Measurements from ENCODE around the gene CCDC170. TPM values are rescaled to one million over a fixed set of nuclear protein-coding genes. Genes with fewer than 3 reads are reported as not detected.

Gene CCDC170
- total RNA-seq, 2 experiments from 2014 or later: not detected

DNA sequence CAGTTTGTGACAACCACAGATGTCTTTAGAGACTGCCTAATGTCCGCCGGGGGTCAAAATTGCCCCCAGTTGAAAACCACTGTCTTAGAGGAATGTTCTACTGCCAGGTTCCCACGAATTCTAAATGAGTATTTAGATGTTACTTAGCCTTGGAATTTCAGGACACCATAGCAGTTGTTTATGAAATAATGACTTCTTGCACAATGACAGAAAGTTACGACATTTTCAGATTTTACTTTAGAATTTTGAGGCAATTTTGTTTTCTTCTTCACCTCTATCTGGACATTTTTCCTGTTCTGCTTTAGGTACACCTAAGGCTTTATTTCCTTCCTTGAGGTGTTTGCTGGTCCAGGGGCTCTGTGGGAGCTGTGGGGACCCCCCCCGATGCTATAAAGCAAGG lies 83.4 kb downstream of the CCDC170 start:
- TF ChIP-seq, protein P1, sequence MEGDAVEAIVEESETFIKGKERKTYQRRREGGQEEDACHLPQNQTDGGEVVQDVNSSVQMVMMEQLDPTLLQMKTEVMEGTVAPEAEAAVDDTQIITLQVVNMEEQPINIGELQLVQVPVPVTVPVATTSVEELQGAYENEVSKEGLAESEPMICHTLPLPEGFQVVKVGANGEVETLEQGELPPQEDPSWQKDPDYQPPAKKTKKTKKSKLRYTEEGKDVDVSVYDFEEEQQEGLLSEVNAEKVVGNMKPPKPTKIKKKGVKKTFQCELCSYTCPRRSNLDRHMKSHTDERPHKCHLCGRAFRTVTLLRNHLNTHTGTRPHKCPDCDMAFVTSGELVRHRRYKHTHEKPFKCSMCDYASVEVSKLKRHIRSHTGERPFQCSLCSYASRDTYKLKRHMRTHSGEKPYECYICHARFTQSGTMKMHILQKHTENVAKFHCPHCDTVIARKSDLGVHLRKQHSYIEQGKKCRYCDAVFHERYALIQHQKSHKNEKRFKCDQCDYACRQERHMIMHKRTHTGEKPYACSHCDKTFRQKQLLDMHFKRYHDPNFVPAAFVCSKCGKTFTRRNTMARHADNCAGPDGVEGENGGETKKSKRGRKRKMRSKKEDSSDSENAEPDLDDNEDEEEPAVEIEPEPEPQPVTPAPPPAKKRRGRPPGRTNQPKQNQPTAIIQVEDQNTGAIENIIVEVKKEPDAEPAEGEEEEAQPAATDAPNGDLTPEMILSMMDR (IDR thresholded peaks at IDR 0.05): no peak
- Histone ChIP-seq H3K36me3 (ENCODE audit: insufficient read depth, low read length) (no peaks in the 10 kb centered on the region), H3K9me3 (ENCODE audit: control insufficient read depth in 1 of 2, insufficient read depth in 1 of 2, low read length in 2 of 2) (no peaks in the 10 kb centered on the region), H3K4me3 (ENCODE audit: low read length) (no peak overlapping the region), H3K27ac (ENCODE audit: low read depth in 1 of 2, low read length in 2 of 2) (no peak overlapping the region), H3K27me3 (ENCODE audit: control insufficient read depth in 1 of 2, insufficient read depth in 2 of 2, low read length in 2 of 2) (no peaks in the 10 kb centered on the region), H3K4me1 (ENCODE audit: insufficient read depth, low read length) (no peaks in the 10 kb centered on the region)
- Mint-ChIP-seq H3K4me3 (no peak overlapping the region), H3K27ac (no peak overlapping the region), H3K27me3 (peaks cover 10% of the 10 kb centered on the region), H3K9me3 (peaks cover 3% of the 10 kb centered on the region), H3K36me3 (ENCODE audit: low read depth) (no peaks in the 10 kb centered on the region), H3K4me1 (ENCODE audit: low read depth) (no peaks in the 10 kb centered on the region)
- DNase-seq (no peak), ATAC-seq (ENCODE audit: poor library complexity) (no peak)
- POLR2A ChIA-PET: no interaction called here
- intact Hi-C loops (cut with DNase I, micrococcal nuclease): no loop called here
- CTCF ChIA-PET: no interaction called here

DNA sequence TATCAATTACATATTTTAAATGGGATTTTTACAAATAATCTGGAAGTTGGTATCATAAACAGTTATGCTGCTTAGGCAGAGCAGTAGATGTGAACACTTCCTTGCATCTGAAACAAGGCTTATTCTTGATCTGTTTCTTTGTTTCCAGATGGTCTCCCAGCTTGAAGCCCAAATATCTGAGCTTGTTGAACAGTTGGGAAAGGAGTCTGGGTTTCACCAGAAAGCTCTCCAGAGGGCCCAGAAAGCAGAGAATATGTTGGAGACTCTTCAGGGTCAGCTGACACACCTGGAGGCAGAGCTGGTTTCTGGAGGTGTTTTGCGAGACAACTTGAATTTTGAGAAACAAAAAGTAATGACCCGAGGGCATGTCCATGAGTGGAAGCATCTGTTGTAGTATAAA lies 91.9 kb downstream of the CCDC170 start:
- POLR2A ChIA-PET: no interaction called here
- H3K27ac ChIP-seq (ENCODE audit: low read depth in 1 of 2, low read length in 2 of 2): no peak overlapping the region
- peaks cover 0 to 2% of the 10 kb centered on the region in 2 experiments for H3K27me3 ChIP-seq (ENCODE audit: control insufficient read depth in 1 of 2, insufficient read depth in 2 of 2, low read length in 2 of 2)
- no peak overlapping the region for H3K4me3 ChIP-seq (ENCODE audit: low read length)
- ATAC-seq (ENCODE audit: poor library complexity) (no peak), DNase-seq (no peak)
- Mint-ChIP-seq H3K27ac (no peak overlapping the region), H3K4me3 (no peak overlapping the region), H3K4me1 (ENCODE audit: low read depth) (no peaks in the 10 kb centered on the region), H3K9me3 (peaks cover 8% of the 10 kb centered on the region), H3K27me3 (peaks cover 40% of the 10 kb centered on the region), H3K36me3 (ENCODE audit: low read depth) (no peaks in the 10 kb centered on the region)
- CTCF ChIA-PET: interaction anchor here (1.1 kb wide), 1 partner anchor 13 kb away, joined by 3 read pairs; no protein-coding TSS in a partner anchor
- H3K9me3 ChIP-seq (ENCODE audit: control insufficient read depth in 1 of 2, insufficient read depth in 1 of 2, low read length in 2 of 2): peaks cover 0 to 5% of the 10 kb centered on the region in 2 experiments
- TF ChIP-seq, protein P1 (IDR thresholded peaks at IDR 0.05): no peak
- no peaks in the 10 kb centered on the region for H3K36me3 ChIP-seq (ENCODE audit: insufficient read depth, low read length)
- no peaks in the 10 kb centered on the region for H3K4me1 ChIP-seq (ENCODE audit: insufficient read depth, low read length)
- intact Hi-C loops (cut with DNase I, micrococcal nuclease): no loop called here

DNA sequence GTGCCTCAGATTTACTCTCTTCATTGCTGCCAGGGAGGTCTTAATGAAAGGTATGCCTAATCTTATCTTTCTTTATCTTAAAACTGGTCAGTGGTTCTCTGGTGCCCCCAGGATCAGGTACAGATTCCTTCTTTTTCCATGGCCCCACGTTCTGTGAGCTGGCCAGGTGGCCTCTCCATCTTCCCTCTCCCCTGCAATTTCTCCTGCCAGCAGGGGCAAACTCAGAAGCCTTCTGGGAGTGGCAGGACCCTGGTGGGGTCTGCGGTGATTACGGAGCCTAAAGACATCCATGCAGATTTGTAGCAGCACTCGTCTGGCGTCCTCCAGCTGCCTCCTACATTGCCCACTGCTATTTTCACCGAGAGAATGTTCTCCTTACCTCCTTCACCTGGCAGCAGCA lies 95.8 kb downstream of the CCDC170 start:
- Histone ChIP-seq H3K9me3 (ENCODE audit: control insufficient read depth in 1 of 2, insufficient read depth in 1 of 2, low read length in 2 of 2) (no peaks in the 10 kb centered on the region), H3K27me3 (ENCODE audit: control insufficient read depth in 1 of 2, insufficient read depth in 2 of 2, low read length in 2 of 2) (peaks cover 0 to 2% of the 10 kb centered on the region in 2 experiments), H3K27ac (ENCODE audit: low read depth in 1 of 2, low read length in 2 of 2) (no peak overlapping the region), H3K4me3 (ENCODE audit: low read length) (no peak overlapping the region), H3K4me1 (ENCODE audit: insufficient read depth, low read length) (no peaks in the 10 kb centered on the region), H3K36me3 (ENCODE audit: insufficient read depth, low read length) (no peaks in the 10 kb centered on the region)
- DNase-seq (no peak), ATAC-seq (ENCODE audit: poor library complexity) (no peak)
- intact Hi-C loops (cut with DNase I, micrococcal nuclease): no loop called here
- H3K4me1 Mint-ChIP-seq (ENCODE audit: low read depth): no peaks in the 10 kb centered on the region
- H3K9me3 Mint-ChIP-seq: peaks cover 2% of the 10 kb centered on the region
- POLR2A ChIA-PET: no interaction called here
- TF ChIP-seq, protein P1 (IDR thresholded peaks at IDR 0.05): no peak
- CTCF ChIA-PET: no interaction called here
- peaks cover 30% of the 10 kb centered on the region for H3K27me3 Mint-ChIP-seq
- no peaks in the 10 kb centered on the region for H3K36me3 Mint-ChIP-seq (ENCODE audit: low read depth)
- no peak overlapping the region for H3K4me3 Mint-ChIP-seq
- no peak overlapping the region for H3K27ac Mint-ChIP-seq
